Endometrial microvascular endothelial cells (primary cell): ENCODE data around the gene PLK1. TPM values are rescaled to one million over a fixed set of nuclear protein-coding genes. Genes with fewer than 3 reads are reported as not detected.
"Not testable (repeated sequence)": the region's sequence is repeated elsewhere in the genome, so short reads cannot be mapped to it uniquely, and the experiment has no call there.

ENCODE experiments used
- in situ Hi-C: cut with HindIII; loops from 2 replicates; pipeline ENCODE4 v1.10.0; 2017; ENCODE audit warnings: low sequenced_read_pairs, low pct_unique_long_range_greater_than_20kb; ENCODE audit errors: inconsistent ontology term
- total RNA-seq: library from RNA; depleted of rRNA; stranded (reverse); fragments of >200 nt; gene quantifications from one replicate; pipeline ENCODE4 v1.2.3, GENCODE V29; 2015; ENCODE audit errors: inconsistent ontology term

The PLK1 gene
- total RNA-seq, result 120 TPM

GRCh38 chr16:23678430-23679273 is at the start of gene PLK1:
Gene PLK1 (plus strand): TSS chr16:23678889. CDS start chr16:23678933, 44 bp downstream.
- in situ Hi-C loops, result no loop called here

GRCh38 chr16:23629516-23629915 is 49.2 kb upstream of the PLK1 start:
- in situ Hi-C loops, result no loop called here

GRCh38 chr16:23631874-23632273 is 46.8 kb upstream of the PLK1 start:
- in situ Hi-C loops, result not testable (repeated sequence)

- in situ Hi-C loops, result no loop called here
These were observed 44.1 kb upstream of the PLK1 start for GRCh38 chr16:23634461-23635036.

GRCh38 chr16:23635958-23636357 is 42.7 kb upstream of the PLK1 start:
- in situ Hi-C loops, result no loop called here

GRCh38 chr16:23640615-23640930 is 38.1 kb upstream of the PLK1 start:
- in situ Hi-C loops, result no loop called here

- in situ Hi-C loops, result no loop called here
These were observed 37.5 kb upstream of the PLK1 start, which contains the start of the genes DCTN5 and PALB2 for GRCh38 chr16:23640931-23641765. Gene DCTN5 (plus strand): TSS chr16:23641466. CDS start chr16:23641543, 77 bp downstream. Gene PALB2 (minus strand): TSS chr16:23641310. CDS start chr16:23641157, 153 bp downstream.

- in situ Hi-C loops, result no loop called here
These were observed 36.4 kb upstream of the PLK1 start for GRCh38 chr16:23642246-23642774.

GRCh38 chr16:23650674-23651416 is 27.8 kb upstream of the PLK1 start:
- in situ Hi-C loops, result no loop called here

GRCh38 chr16:23651943-23652468 is 26.7 kb upstream of the PLK1 start:
- in situ Hi-C loops, result no loop called here

GRCh38 chr16:23663918-23664317 is 14.8 kb upstream of the PLK1 start:
- in situ Hi-C loops, result no loop called here

- in situ Hi-C loops, result no loop called here
These were observed 11.9 kb upstream of the PLK1 start for GRCh38 chr16:23666571-23667354.

- in situ Hi-C loops, result no loop called here
These were observed 11.4 kb upstream of the PLK1 start for GRCh38 chr16:23667355-23667659.

- in situ Hi-C loops, result no loop called here
These were observed 10.5 kb upstream of the PLK1 start for GRCh38 chr16:23668225-23668624.

GRCh38 chr16:23668873-23669272 is 9.8 kb upstream of the PLK1 start:
- in situ Hi-C loops, result no loop called here

GRCh38 chr16:23670137-23670776 is 8.4 kb upstream of the PLK1 start:
- in situ Hi-C loops, result no loop called here

GRCh38 chr16:23673971-23674614 is 4.6 kb upstream of the PLK1 start:
- in situ Hi-C loops, result no loop called here
